K562 (cell line): ENCODE measurements around the gene PTGR1. TPM values are rescaled to one million over a fixed set of nuclear protein-coding genes. Genes with fewer than 3 reads are reported as not detected.
A peak's percentile ranks its signal among the peaks of the same experiment; 100 is the strongest.

Experiments used
- ATF1 ChIP-seq, 2 experiments: fragments of 450-650 bp in 1 of 2; IDR thresholded peaks; 2 replicates each; pipeline ENCODE4 v1.6.1; 2016; ENCODE audit warnings: missing compliant biosample characterization in 1 of 2, missing genetic modification characterization in 1 of 2
- BHLHE40 ChIP-seq: IDR thresholded peaks from 2 replicates; pipeline ENCODE4 v1.6.1; 2011; ENCODE audit warnings: low read length, improper control_type of control experiment
- CHD2 ChIP-seq: IDR thresholded peaks from 2 replicates; pipeline ENCODE4 v1.6.1; 2011; ENCODE audit warnings: low read depth, low read length
- EP400 ChIP-seq: fragments of 450-650 bp; IDR thresholded peaks from 2 replicates; pipeline ENCODE4 v1.6.1; 2017; ENCODE audit warnings: antibody characterized with exemption, mild to moderate bottlenecking, moderate library complexity
- FOXM1 ChIP-seq, 2 experiments: fragments of 450-650 bp in 1 of 2; sonication (generic) in 1 of 2; formaldehyde crosslinking in 1 of 2; IDR thresholded peaks; 2 replicates each; pipeline versions ENCODE4 v1.6.1 to v1.9.0; 2017 to 2022; ENCODE audit warnings: low read depth in 2 of 2, mild to moderate bottlenecking in 2 of 2, missing genetic modification reagents in 1 of 2, moderate library complexity in 1 of 2
- FOXO4 ChIP-seq: fragments of 450-650 bp; formaldehyde crosslinking; IDR thresholded peaks from 2 replicates; pipeline ENCODE4 v1.4.0; 2020; ENCODE audit warnings: mild to moderate bottlenecking, moderate library complexity
- HDAC1 ChIP-seq, 2 experiments: fragments of 450-650 bp; IDR thresholded peaks; 2 replicates each; pipeline ENCODE4 v1.6.1; 2016 to 2017; ENCODE audit warnings: inconsistent platforms in 1 of 2, mild to moderate bottlenecking in 1 of 2, moderate library complexity in 1 of 2
- MBD1 ChIP-seq: fragments of 250-450 bp; sonication (Bioruptor Pico); IDR thresholded peaks from 2 replicates; pipeline ENCODE4 v1.8.0; 2022; ENCODE audit warnings: inconsistent platforms
- MBD2 ChIP-seq: sonication (generic); IDR thresholded peaks from 2 replicates; pipeline ENCODE4 v1.6.1; 2016; ENCODE audit warnings: low read depth, borderline replicate concordance
- MECOM ChIP-seq: fragments of 250-450 bp; sonication (Bioruptor Pico); IDR thresholded peaks from 2 replicates; pipeline ENCODE4 v1.8.0; 2022; ENCODE audit warnings: inconsistent platforms
- NCOA4 ChIP-seq: fragments of 450-650 bp; IDR thresholded peaks from 2 replicates; pipeline ENCODE4 v1.6.1; 2018; ENCODE audit warnings: mild to moderate bottlenecking; ENCODE audit not compliant: partially characterized antibody
- NFE2 ChIP-seq: IDR thresholded peaks from 2 replicates; pipeline ENCODE4 v1.6.1; 2014; ENCODE audit warnings: antibody characterized with exemption, low read depth
- TAL1 ChIP-seq: fragments of 450-650 bp; IDR thresholded peaks from 2 replicates; pipeline ENCODE4 v1.6.1; 2016; ENCODE audit warnings: mild to moderate bottlenecking
- ZBTB17 ChIP-seq: fragments of 450-650 bp; formaldehyde crosslinking; IDR thresholded peaks from 2 replicates; pipeline ENCODE4 v1.4.0; 2020; ENCODE audit warnings: mild to moderate bottlenecking
- ZFP30 ChIP-seq: fragments of 250-450 bp; sonication (Bioruptor Pico); IDR thresholded peaks from 2 replicates; pipeline ENCODE4 v1.8.0; 2022; ENCODE audit warnings: moderate library complexity, mild to moderate bottlenecking, inconsistent platforms, borderline replicate concordance
- ZFPM2 ChIP-seq: fragments of 250-450 bp; sonication (Bioruptor Pico); IDR thresholded peaks from 2 replicates; pipeline ENCODE4 v1.5.1; 2022; ENCODE audit warnings: mild to moderate bottlenecking
- ZNF121 ChIP-seq: sonication (generic); formaldehyde crosslinking; conservative IDR thresholded peaks from 2 replicates; pipeline ENCODE4 v1.8.0; 2022; ENCODE audit warnings: missing genetic modification reagents
- ZNF140 ChIP-seq: fragments of 250-450 bp; sonication (Bioruptor Pico); IDR thresholded peaks from 2 replicates; pipeline ENCODE4 v1.8.0; 2021; ENCODE audit warnings: moderate library complexity, mild to moderate bottlenecking, inconsistent platforms
- ZNF146 ChIP-seq: IDR thresholded peaks from one replicate; pipeline ENCODE4 v1.6.1; 2018; ENCODE audit warnings: missing compliant biosample characterization; ENCODE audit not compliant: unreplicated experiment
- ZNF174 ChIP-seq: fragments of 250-450 bp; sonication (Bioruptor Pico); IDR thresholded peaks from 2 replicates; pipeline ENCODE4 v1.4.0; 2020; ENCODE audit warnings: mild to moderate bottlenecking
- ZNF239 ChIP-seq: fragments of 250-450 bp; sonication (Bioruptor Pico); IDR thresholded peaks from 2 replicates; pipeline ENCODE4 v1.4.0; 2020; ENCODE audit warnings: mild to moderate bottlenecking
- ZNF583 ChIP-seq: fragments of 250-450 bp; sonication (Bioruptor Pico); IDR thresholded peaks from 2 replicates; pipeline ENCODE4 v1.4.0; 2020
- ZNF77 ChIP-seq: fragments of 250-450 bp; sonication (Bioruptor Pico); IDR thresholded peaks from 2 replicates; pipeline ENCODE4 v1.5.0; 2020
- polyA plus RNA-seq, 8 experiments: library from polyadenylated mRNA; depleted of rRNA in 4 of 8; stranded (reverse) in 5 of 8; unstranded in 3 of 8; fragments of >200 nt; fragmentation: Nextera tagmentation in 2 of 8; fragmentation: Illumina TruSeq in 1 of 8; extraction: Ambion mirVana in 2 of 8; extraction: Trizol in 1 of 8; gene quantifications; 2 replicates each; pipeline versions ENCODE4 v1.2.1 to v1.2.3, GENCODE V29; 2011 to 2014; ENCODE audit warnings: inconsistent platforms in 1 of 8, missing spikeins in 1 of 8
- total RNA-seq, 7 experiments: library from RNA; depleted of rRNA in 6 of 7; stranded (reverse); fragments of >200 nt in 6 of 7; fragmentation: Illumina TruSeq in 2 of 7; extraction: Trizol in 2 of 7; gene quantifications; 2 replicates each; pipeline versions ENCODE4 v1.2.1 to v1.2.3, GENCODE V29; 2011 to 2021; ENCODE audit warnings: low replicate concordance in 1 of 7
- TF ChIP-seq, protein P1 (sequence below): fragments of 450-650 bp; IDR thresholded peaks from 2 replicates; pipeline ENCODE4 v1.6.1; 2016; ENCODE audit warnings: borderline replicate concordance
- TF ChIP-seq, protein P2 (sequence below): sonication (generic); formaldehyde crosslinking; IDR thresholded peaks from 2 replicates; pipeline ENCODE4 v1.5.0; 2020; ENCODE audit warnings: missing genetic modification reagents

Gene PTGR1
- total and polyA plus RNA-seq, 9 of the 15 experiments (the other 6 are each of a cell fraction or from before 2014, with no cell fraction given) = 0.22 TPM; not detected in 8

GRCh38 chr9:111631214-111631971 lies 31.9 kb upstream of the PTGR1 start, which contains the start of gene DNAJC25 (continued):
- TF ChIP-seq ZNF77 (CRISPR knock-in tag) (no peak), ZBTB17 (peak; percentile 91), ZNF121 (CRISPR knock-in tag) (no peak), CHD2 (no peak), EP400 (peak; percentile 74; the same call in 1 of the 2 replicates), ZNF146 (CRISPR knock-in tag) (no peak), FOXM1 (IDR thresholded peaks at IDR 0.05; ENCODE audit: low read depth) (no peak), FOXM1 (CRISPR knock-in tag; IDR thresholded peaks at IDR 0.05; ENCODE audit: low read depth) (no peak; the same call in 1 of the 2 replicates), ZNF583 (CRISPR knock-in tag) (no peak), FOXO4 (CRISPR knock-in tag) (no peak), ZNF239 (CRISPR knock-in tag) (no peak), MECOM (no peak), NCOA4 (no peak), MBD1 (no peak), BHLHE40 (peak; percentile 2; the same call in 1 of the 2 replicates), MBD2 (peak; percentile 63; the same call in 1 of the 2 replicates), ZFP30 (CRISPR knock-in tag) (no peak), HDAC1 (IDR thresholded peaks at IDR 0.05) (no peak), ZNF140 (CRISPR knock-in tag) (no peak), NFE2 (no peak), TAL1 (no peak), ZNF174 (no peak), ZFPM2 (CRISPR knock-in tag) (no peak), ATF1 (CRISPR knock-in tag; IDR thresholded peaks at IDR 0.05) (no peak; the same call in 1 of the 2 replicates), ATF1 (tag; IDR thresholded peaks at IDR 0.05) (peak; percentile 95)
- TF ChIP-seq, protein P1, sequence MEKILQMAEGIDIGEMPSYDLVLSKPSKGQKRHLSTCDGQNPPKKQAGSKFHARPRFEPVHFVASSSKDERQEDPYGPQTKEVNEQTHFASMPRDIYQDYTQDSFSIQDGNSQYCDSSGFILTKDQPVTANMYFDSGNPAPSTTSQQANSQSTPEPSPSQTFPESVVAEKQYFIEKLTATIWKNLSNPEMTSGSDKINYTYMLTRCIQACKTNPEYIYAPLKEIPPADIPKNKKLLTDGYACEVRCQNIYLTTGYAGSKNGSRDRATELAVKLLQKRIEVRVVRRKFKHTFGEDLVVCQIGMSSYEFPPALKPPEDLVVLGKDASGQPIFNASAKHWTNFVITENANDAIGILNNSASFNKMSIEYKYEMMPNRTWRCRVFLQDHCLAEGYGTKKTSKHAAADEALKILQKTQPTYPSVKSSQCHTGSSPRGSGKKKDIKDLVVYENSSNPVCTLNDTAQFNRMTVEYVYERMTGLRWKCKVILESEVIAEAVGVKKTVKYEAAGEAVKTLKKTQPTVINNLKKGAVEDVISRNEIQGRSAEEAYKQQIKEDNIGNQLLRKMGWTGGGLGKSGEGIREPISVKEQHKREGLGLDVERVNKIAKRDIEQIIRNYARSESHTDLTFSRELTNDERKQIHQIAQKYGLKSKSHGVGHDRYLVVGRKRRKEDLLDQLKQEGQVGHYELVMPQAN = peak; percentile 72; the same call in 1 of the 2 replicates
- TF ChIP-seq, protein P2, sequence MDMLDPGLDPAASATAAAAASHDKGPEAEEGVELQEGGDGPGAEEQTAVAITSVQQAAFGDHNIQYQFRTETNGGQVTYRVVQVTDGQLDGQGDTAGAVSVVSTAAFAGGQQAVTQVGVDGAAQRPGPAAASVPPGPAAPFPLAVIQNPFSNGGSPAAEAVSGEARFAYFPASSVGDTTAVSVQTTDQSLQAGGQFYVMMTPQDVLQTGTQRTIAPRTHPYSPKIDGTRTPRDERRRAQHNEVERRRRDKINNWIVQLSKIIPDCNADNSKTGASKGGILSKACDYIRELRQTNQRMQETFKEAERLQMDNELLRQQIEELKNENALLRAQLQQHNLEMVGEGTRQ (CRISPR knock-in tag) = no peak
